Measurements from ENCODE around the gene FBXO28. TPM values are rescaled to one million over a fixed set of nuclear protein-coding genes. Genes with fewer than 3 reads are reported as not detected.

FBXO28 gene
- total and polyA plus RNA-seq, 10 of the 15 experiments (the other 5 are each of a cell fraction or from before 2014, with no cell fraction given), result 4.3 to 23.2 (median 18.4) TPM

- Histone ChIP-seq H3K9me3 (replicated peaks; ENCODE audit: control insufficient read depth, insufficient read depth, low read length) (no peaks in the 10 kb centered on the region), H2AFZ (ENCODE audit: control insufficient read depth, low read depth, low read length) (no peak overlapping the region), H3K9ac (ENCODE audit: control insufficient read depth, insufficient read depth, low read length) (no peak overlapping the region), H3K27ac (ENCODE audit: control insufficient read depth, insufficient read depth) (no peak overlapping the region), H3K79me2 (ENCODE audit: control insufficient read depth, insufficient read depth, low read length) (no peaks in the 10 kb centered on the region), H3K27me3 (replicated peaks in 1 of 2; ENCODE audit: control insufficient read depth in 2 of 2, insufficient read depth in 2 of 2, low read length in 1 of 2) (no peaks in the 10 kb centered on the region), H3K4me1 (ENCODE audit: control insufficient read depth, insufficient read depth, low read length) (no peaks in the 10 kb centered on the region), H3K36me3 (ENCODE audit: control insufficient read depth in 2 of 2, insufficient read depth in 2 of 2, low read length in 1 of 2) (no peaks in the 10 kb centered on the region; a peak in 1 of 4 replicates), H4K20me1 (ENCODE audit: control insufficient read depth, insufficient read depth) (no peaks in the 10 kb centered on the region), H3K4me2 (ENCODE audit: control insufficient read depth, insufficient read depth) (no peak overlapping the region), H3K4me3 (no peak overlapping the region)
- ATAC-seq, result no peak
- TF ChIP-seq ZSCAN29 (IDR thresholded peaks at IDR 0.05), result no peak
- TF ChIP-seq BMI1 (IDR thresholded peaks at IDR 0.05; ENCODE audit: borderline replicate concordance), result no peak
- no peak for TF ChIP-seq IKZF2 (IDR thresholded peaks at IDR 0.05)
- TF ChIP-seq E4F1 (IDR thresholded peaks at IDR 0.05; ENCODE audit: borderline replicate concordance, partially characterized antibody), result no peak
- TF ChIP-seq NFIC (IDR thresholded peaks at IDR 0.05; ENCODE audit: low read depth, low read length), result no peak
- no peak for TF ChIP-seq USF2 (IDR thresholded peaks at IDR 0.05; ENCODE audit: borderline replicate concordance, low read depth, low read length)
- no peak for TF ChIP-seq PAX8 (IDR thresholded peaks at IDR 0.05)
- no peak for TF ChIP-seq RB1 (IDR thresholded peaks at IDR 0.05; ENCODE audit: borderline replicate concordance)
- TF ChIP-seq EP300 (IDR thresholded peaks at IDR 0.05; ENCODE audit: borderline replicate concordance in 1 of 2, control insufficient read depth in 1 of 2, low read depth in 2 of 2, low read length in 2 of 2), result no peak
- no peak for TF ChIP-seq TAF1 (IDR thresholded peaks at IDR 0.05; ENCODE audit: borderline replicate concordance, low read depth, low read length)
- no peak for TF ChIP-seq NFYB (IDR thresholded peaks at IDR 0.05; ENCODE audit: insufficient read depth, low read depth, low read length)
- TF ChIP-seq ETV6 (conservative IDR thresholded peaks at IDR 0.05 in 1 of 2, IDR thresholded peaks at IDR 0.05 in 1 of 2; ENCODE audit: borderline replicate concordance in 1 of 2, low read depth in 1 of 2), result no peak
- TF ChIP-seq TCF7 (IDR thresholded peaks at IDR 0.05; ENCODE audit: borderline replicate concordance), result no peak
- no peak for TF ChIP-seq TCF3 (IDR thresholded peaks at IDR 0.05; ENCODE audit: borderline replicate concordance, insufficient read depth, low read depth, low read length)
- TF ChIP-seq JUND (IDR thresholded peaks at IDR 0.05; ENCODE audit: low read depth, low read length), result no peak
- intact Hi-C loops (cut with micrococcal nuclease; ENCODE audit: unreplicated experiment) (no loop called here), in situ Hi-C loops (cut with MboI) (no loop called here)
- ChIA-PET SMC1A (ENCODE audit: uncharacterized antibody, unreplicated experiment) (interaction anchor here (0.6 kb wide), 1 partner anchor 85 kb away, joined by 4 read pairs; no protein-coding TSS in a partner anchor), POLR2A (no interaction called here), CTCF (interaction anchor here (1.1 kb wide), 1 partner anchor 297 kb away, joined by 3 read pairs; no protein-coding TSS in a partner anchor), RAD21 (ENCODE audit: unreplicated experiment) (no interaction called here)
- no peak for FAIRE-seq
- WGBS (ENCODE audit: insufficient coverage, insufficient replicate concordance, low lambda C conversion rate, missing lambda C conversion rate), result over 99% methylated on average over 8 of the region's 8 CpGs
- no peak for DNase-seq (ENCODE audit: low read depth, low spot score)
- no TSS peak for BruUV-seq (replicated peaks)
Measured at GRCh38 chr1:224162768-224163167, 48.9 kb downstream of the FBXO28 start.
